ENCODE results near the gene PRR22. TPM values are rescaled to one million over a fixed set of nuclear protein-coding genes. Genes with fewer than 3 reads are reported as not detected.

PRR22 gene
- total RNA-seq, 1 donor: 0.36 TPM

DNA sequence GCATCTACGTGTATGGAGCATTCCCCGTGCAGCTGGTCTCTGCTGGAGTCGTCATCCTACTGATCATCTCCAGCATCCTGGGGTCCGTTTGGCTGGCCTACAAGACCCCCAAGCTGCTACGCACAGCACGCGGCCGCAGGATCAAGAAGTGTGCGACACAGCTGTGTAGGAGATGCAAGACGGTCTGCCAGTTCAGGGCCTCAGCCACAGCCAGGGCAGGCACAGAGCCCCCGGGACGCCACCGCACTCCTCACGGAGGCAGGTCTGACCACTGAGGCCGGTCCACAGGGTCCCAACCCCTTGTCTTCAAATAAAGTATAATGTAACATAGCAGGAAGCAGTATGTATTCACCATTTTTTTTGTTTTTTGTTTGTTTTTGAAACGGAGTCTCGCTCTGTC lies 6.1 kb downstream of the PRR22 start:
- Histone ChIP-seq H3K4me3 (ENCODE audit: insufficient read depth, low read length) (no peak overlapping the region), H3K4me1 (ENCODE audit: insufficient read depth, low read length) (peaks cover 3% of the 10 kb centered on the region), H3K27ac (ENCODE audit: low read depth, low read length) (no peak overlapping the region), H3K79me2 (ENCODE audit: insufficient read depth, low read length) (no peaks in the 10 kb centered on the region), H4K20me1 (ENCODE audit: insufficient read depth, low read length) (no peaks in the 10 kb centered on the region), H3K9me3 (ENCODE audit: low read depth, low read length) (no peaks in the 10 kb centered on the region), H3K36me3 (ENCODE audit: insufficient read depth, low read length) (no peaks in the 10 kb centered on the region), H2AFZ (ENCODE audit: low read length) (no peak overlapping the region), H3K4me2 (ENCODE audit: insufficient read depth, low read length) (no peak overlapping the region), H3K27me3 (ENCODE audit: insufficient read depth, low read length) (no peaks in the 10 kb centered on the region)
- peak; percentile 19 for DNase-seq (ENCODE audit: insufficient read length, low spot score, missing footprints)
- TF ChIP-seq, protein P1, sequence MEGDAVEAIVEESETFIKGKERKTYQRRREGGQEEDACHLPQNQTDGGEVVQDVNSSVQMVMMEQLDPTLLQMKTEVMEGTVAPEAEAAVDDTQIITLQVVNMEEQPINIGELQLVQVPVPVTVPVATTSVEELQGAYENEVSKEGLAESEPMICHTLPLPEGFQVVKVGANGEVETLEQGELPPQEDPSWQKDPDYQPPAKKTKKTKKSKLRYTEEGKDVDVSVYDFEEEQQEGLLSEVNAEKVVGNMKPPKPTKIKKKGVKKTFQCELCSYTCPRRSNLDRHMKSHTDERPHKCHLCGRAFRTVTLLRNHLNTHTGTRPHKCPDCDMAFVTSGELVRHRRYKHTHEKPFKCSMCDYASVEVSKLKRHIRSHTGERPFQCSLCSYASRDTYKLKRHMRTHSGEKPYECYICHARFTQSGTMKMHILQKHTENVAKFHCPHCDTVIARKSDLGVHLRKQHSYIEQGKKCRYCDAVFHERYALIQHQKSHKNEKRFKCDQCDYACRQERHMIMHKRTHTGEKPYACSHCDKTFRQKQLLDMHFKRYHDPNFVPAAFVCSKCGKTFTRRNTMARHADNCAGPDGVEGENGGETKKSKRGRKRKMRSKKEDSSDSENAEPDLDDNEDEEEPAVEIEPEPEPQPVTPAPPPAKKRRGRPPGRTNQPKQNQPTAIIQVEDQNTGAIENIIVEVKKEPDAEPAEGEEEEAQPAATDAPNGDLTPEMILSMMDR (IDR thresholded peaks at IDR 0.05; ENCODE audit: extremely low read depth, low read depth, low read length): no peak

- H3K36me3 ChIP-seq (ENCODE audit: insufficient read depth, low read length): no peaks in the 10 kb centered on the region
- H3K27ac ChIP-seq (ENCODE audit: low read depth, low read length): no peak overlapping the region
- no peaks in the 10 kb centered on the region for H3K27me3 ChIP-seq (ENCODE audit: insufficient read depth, low read length)
- peak overlapping the region; percentile 39 for H3K4me2 ChIP-seq (ENCODE audit: insufficient read depth, low read length)
- H3K9me3 ChIP-seq (ENCODE audit: low read depth, low read length): no peaks in the 10 kb centered on the region
- H4K20me1 ChIP-seq (ENCODE audit: insufficient read depth, low read length): no peaks in the 10 kb centered on the region
- H2AFZ ChIP-seq (ENCODE audit: low read length): no peak overlapping the region
- TF ChIP-seq, protein P1 (IDR thresholded peaks at IDR 0.05; ENCODE audit: extremely low read depth, low read depth, low read length): no peak
- no peaks in the 10 kb centered on the region for H3K79me2 ChIP-seq (ENCODE audit: insufficient read depth, low read length)
- H3K4me1 ChIP-seq (ENCODE audit: insufficient read depth, low read length): peaks cover 3% of the 10 kb centered on the region
- DNase-seq (ENCODE audit: insufficient read length, low spot score, missing footprints): peak; percentile 18
- H3K4me3 ChIP-seq (ENCODE audit: insufficient read depth, low read length): no peak overlapping the region
Measured at GRCh38 chr19:5775668-5776309, 8.8 kb downstream of the PRR22 start.

DNA sequence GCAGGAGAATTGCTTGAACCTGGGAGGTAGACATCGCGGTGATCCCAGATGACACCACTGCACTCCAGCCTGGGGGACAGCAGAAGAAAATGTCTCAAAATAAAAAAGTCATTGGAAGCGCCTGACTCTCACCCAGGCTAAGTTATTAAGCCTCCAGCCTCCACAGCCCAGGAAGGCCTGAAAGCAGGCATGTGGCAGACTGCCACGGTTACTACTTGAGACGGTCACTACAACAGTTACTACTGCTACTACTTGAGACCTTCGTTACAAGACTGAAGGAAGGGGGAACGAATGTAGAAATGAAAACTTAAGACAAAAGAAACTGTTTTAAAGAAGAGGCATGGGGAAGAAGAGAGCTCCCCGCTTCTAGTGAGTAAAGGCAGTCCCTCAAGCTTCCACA lies 9.6 kb downstream of the PRR22 start:
- Histone ChIP-seq H3K79me2 (ENCODE audit: insufficient read depth, low read length) (no peaks in the 10 kb centered on the region), H3K27ac (ENCODE audit: low read depth, low read length) (no peak overlapping the region), H3K27me3 (ENCODE audit: insufficient read depth, low read length) (no peaks in the 10 kb centered on the region), H3K4me1 (ENCODE audit: insufficient read depth, low read length) (peaks cover 3% of the 10 kb centered on the region), H3K36me3 (ENCODE audit: insufficient read depth, low read length) (no peaks in the 10 kb centered on the region), H3K4me2 (ENCODE audit: insufficient read depth, low read length) (no peak overlapping the region), H3K4me3 (ENCODE audit: insufficient read depth, low read length) (no peak overlapping the region), H4K20me1 (ENCODE audit: insufficient read depth, low read length) (no peaks in the 10 kb centered on the region), H3K9me3 (ENCODE audit: low read depth, low read length) (no peaks in the 10 kb centered on the region), H2AFZ (ENCODE audit: low read length) (no peak overlapping the region)
- DNase-seq (ENCODE audit: insufficient read length, low spot score, missing footprints): peak; percentile 4
- TF ChIP-seq, protein P1 (IDR thresholded peaks at IDR 0.05; ENCODE audit: extremely low read depth, low read depth, low read length): no peak

- H3K27ac ChIP-seq (ENCODE audit: low read depth, low read length): no peak overlapping the region
- H4K20me1 ChIP-seq (ENCODE audit: insufficient read depth, low read length): no peaks in the 10 kb centered on the region
- H3K36me3 ChIP-seq (ENCODE audit: insufficient read depth, low read length): no peaks in the 10 kb centered on the region
- H3K4me2 ChIP-seq (ENCODE audit: insufficient read depth, low read length): no peak overlapping the region
- TF ChIP-seq, protein P1 (IDR thresholded peaks at IDR 0.05; ENCODE audit: extremely low read depth, low read depth, low read length): no peak
- no peak overlapping the region for H3K4me3 ChIP-seq (ENCODE audit: insufficient read depth, low read length)
- H3K27me3 ChIP-seq (ENCODE audit: insufficient read depth, low read length): no peaks in the 10 kb centered on the region
- DNase-seq (ENCODE audit: insufficient read length, low spot score, missing footprints): peak; percentile 56
- peaks cover 3% of the 10 kb centered on the region for H3K4me1 ChIP-seq (ENCODE audit: insufficient read depth, low read length)
- H3K79me2 ChIP-seq (ENCODE audit: insufficient read depth, low read length): no peaks in the 10 kb centered on the region
- H3K9me3 ChIP-seq (ENCODE audit: low read depth, low read length): no peaks in the 10 kb centered on the region
- peak overlapping the region; percentile 21 for H2AFZ ChIP-seq (ENCODE audit: low read length)
Measured at GRCh38 chr19:5773276-5773675, 11.3 kb downstream of the PRR22 start.

Data from osteoblast (primary cell).